COLO668 (cell line): ENCODE measurements around the gene PM20D2.

ENCODE experiments used
- DNase-seq: peaks from one replicate; lab custom pipeline; 2025; ENCODE audit not compliant: unreplicated experiment; lab: John Stamatoyannopoulos, UW

The PM20D2 gene

GRCh38 chr6:89199579-89199978, 53.7 kb downstream of the PM20D2 start:
- DNase-seq = no peak

- no peak for DNase-seq
These were observed 54.9 kb downstream of the PM20D2 start for GRCh38 chr6:89200706-89201215.

- DNase-seq = no peak
These were observed 58.2 kb downstream of the PM20D2 start for GRCh38 chr6:89204096-89204495.

GRCh38 chr6:89205819-89206218, 60.0 kb downstream of the PM20D2 start:
- no peak for DNase-seq

GRCh38 chr6:89208551-89208950, 62.7 kb downstream of the PM20D2 start:
- no peak for DNase-seq

- no peak for DNase-seq
These were observed 63.6 kb downstream of the PM20D2 start for GRCh38 chr6:89209457-89209856.

- no peak for DNase-seq
These were observed 66.6 kb downstream of the PM20D2 start for GRCh38 chr6:89212472-89212871.

GRCh38 chr6:89214197-89214596, 68.3 kb downstream of the PM20D2 start:
- DNase-seq = no peak
